GM19372 (cell line): ENCODE data around the gene ACTN4.

Experiments used
- ATAC-seq: cut with Tn5 transposase; IDR thresholded peaks from one replicate; pipeline ENCODE4 v1.9.1; 2021; ENCODE audit warnings: mild to moderate bottlenecking, low read depth, moderate library complexity; ENCODE audit not compliant: unreplicated experiment

ACTN4 gene

GRCh38 chr19:38721496-38721895, 74.0 kb downstream of the ACTN4 start:
- no peak for ATAC-seq

DNA sequence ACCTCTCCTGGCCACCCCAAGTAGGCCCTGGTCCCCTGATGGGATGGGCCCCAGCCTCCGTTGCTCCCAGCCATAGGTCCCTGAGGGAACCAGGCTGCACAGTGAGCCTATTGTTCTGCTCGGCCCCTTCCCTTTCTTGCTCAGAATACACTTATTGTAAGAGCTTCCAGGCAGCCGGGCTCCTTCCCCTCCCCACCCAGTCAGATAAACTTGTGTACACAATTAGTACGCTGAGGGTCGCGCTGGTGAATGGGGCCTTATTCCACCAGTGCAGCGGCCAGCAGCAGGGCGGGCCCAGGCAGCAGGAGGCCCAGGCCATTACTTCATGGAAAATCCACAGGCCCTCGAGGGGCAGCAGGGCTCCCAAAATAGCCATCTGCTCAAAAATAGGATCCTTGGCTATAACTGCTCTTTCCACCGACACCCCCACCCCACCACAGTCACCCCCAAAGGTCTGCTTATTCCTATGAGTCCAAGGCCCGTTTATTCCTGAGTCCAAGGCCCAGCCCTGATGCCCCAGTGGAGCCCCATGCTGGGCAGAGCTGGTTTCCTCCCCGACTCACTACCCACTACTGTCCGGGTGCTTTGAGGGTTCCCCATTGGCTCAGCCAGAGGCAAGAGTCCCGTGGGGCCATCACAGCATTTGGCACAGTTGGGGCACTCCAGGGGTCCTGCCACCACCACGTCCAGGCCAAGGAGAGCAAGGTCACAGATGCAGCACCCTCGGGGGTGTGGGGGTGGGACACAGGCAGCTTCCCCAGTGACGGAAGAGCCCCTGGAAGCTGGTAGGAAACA, 74.7 kb downstream of the ACTN4 start:
- ATAC-seq = no peak

- ATAC-seq = no peak
Measured at GRCh38 chr19:38722947-38723605, 75.6 kb downstream of the ACTN4 start.

DNA sequence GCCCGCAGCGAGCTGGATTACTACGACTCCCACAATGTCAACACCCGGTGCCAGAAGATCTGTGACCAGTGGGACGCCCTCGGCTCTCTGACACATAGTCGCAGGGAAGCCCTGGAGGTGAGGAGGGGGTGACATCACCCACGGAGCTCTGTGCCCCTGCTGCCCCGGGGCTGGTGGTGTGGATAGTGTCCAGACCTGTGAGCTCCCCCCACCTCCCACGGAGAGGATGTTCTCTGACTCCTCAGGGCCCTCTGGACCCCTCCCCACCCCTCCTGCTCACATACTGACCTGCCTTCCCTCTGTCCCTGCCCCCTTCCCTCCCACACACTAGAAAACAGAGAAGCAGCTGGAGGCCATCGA, 76.1 kb downstream of the ACTN4 start:
- no peak for ATAC-seq

DNA sequence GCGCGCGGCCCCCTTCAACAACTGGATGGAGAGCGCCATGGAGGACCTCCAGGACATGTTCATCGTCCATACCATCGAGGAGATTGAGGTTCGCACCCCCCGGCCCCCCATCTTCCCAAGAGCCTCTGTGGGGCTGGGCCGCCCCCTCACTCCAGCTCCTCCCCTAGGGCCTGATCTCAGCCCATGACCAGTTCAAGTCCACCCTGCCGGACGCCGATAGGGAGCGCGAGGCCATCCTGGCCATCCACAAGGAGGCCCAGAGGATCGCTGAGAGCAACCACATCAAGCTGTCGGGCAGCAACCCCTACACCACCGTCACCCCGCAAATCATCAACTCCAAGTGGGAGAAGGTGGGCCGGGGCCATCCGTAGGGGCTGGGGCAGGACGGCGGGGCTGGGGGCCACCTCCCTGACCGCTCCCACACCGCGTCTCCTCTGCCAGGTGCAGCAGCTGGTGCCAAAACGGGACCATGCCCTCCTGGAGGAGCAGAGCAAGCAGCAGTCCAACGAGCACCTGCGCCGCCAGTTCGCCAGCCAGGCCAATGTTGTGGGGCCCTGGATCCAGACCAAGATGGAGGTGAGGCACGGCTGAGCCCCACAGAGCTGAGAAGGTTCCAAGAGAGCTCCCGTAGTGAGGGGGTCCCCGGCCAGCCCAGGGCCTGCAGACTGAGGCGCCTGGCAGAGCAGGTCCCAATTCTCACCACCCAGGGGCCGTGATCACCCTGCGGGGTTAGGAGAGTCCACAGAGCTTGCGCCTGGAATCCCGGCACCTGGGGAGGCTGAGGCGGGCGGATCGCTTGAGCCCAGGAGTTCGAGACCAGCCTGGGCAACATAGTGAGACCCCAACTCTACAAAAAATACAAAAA, 76.8 kb downstream of the ACTN4 start:
- ATAC-seq = no peak

DNA sequence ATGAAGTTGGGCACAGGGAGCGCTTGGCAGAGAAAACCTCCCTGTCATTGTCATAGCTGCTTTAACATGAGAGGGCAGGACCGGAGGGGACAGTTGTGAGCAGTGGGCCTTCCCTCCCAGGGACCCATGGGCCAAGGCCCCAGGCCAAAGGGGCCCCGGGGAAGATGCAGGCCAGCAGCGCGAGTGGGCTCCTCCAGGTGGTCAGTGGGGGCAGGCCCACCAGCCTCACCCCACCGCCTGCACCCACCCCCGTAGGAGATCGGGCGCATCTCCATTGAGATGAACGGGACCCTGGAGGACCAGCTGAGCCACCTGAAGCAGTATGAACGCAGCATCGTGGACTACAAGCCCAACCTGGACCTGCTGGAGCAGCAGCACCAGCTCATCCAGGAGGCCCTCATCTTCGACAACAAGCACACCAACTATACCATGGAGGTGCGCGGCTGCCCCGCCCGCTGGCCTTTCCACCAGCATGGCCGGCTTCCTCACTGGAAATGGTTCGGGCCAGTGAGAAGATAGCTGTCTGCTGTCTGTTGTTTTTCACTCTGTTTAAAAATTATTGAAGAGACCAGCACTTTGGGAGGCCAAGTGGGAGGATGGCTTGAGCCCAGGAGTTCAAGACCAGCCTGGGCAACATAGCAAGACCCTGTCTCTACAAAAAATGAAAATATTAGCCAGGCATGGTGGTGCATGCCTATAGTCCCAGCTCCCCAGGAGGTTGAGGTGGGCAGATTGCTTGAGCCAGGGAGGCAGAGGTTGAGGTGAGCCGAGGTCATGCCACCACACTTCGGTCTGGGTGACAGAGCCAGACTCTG, 78.2 kb downstream of the ACTN4 start:
- no peak for ATAC-seq

GRCh38 chr19:38726284-38726673, 78.8 kb downstream of the ACTN4 start:
- ATAC-seq = no peak

DNA sequence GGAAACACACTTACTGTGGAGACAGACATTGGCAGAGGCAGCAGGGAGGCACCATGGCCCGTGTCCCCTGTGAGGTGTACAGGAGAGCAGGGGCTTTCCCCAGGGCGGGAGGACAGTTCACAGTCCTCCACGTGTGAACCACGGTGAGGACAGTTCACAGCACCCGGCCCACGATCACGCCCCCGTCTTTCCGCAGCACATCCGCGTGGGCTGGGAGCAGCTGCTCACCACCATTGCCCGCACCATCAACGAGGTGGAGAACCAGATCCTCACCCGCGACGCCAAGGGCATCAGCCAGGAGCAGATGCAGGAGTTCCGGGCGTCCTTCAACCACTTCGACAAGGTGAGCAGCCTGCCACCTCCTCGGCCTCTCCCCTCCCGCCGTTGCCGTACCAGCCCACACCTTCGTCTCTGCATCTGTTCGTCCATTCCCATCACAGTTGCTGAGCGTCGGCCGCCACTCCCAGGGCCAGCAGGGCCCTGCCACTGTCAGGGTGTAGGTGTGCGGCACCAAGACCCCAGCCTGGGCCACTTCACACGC, 79.4 kb downstream of the ACTN4 start:
- ATAC-seq = no peak

- no peak for ATAC-seq
Measured at GRCh38 chr19:38727306-38727867, 79.9 kb downstream of the ACTN4 start.

DNA sequence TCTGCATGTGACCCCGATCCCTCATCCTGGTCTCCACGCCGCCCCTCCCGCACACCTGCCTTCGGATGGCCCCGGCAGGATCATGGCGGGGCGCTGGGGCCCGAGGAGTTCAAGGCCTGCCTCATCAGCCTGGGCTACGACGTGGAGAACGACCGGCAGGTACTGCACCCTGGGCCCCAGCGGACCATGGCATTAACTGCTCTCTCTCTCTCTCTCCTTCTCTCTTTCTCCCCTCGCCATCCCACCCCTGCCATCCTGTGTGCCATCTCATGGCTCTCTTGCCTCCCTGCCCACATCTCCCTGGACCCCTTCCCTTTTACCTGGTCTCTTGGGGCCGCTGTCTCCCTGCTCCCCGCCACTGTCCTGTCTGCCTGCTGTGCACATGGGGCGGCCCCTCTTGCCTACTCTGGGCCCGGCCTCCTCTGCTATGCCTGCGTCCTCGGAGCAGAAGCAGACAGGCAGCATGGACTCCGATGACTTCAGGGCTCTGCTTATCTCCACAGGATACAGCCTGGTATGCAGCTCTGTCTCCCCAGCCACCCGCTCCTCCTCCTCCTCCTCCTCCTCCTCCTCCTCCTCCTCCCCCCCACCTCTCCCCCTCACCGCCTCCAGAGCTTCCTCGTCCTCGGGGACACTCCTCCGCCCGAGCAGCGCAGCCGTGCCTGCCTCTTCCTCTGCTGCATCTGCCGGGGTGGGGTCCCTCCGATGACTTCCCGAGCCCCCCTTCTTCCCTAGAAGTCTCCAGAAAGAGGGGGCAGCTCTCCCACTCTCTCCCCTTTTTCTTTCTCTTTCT, 80.6 kb downstream of the ACTN4 start:
- no peak for ATAC-seq

DNA sequence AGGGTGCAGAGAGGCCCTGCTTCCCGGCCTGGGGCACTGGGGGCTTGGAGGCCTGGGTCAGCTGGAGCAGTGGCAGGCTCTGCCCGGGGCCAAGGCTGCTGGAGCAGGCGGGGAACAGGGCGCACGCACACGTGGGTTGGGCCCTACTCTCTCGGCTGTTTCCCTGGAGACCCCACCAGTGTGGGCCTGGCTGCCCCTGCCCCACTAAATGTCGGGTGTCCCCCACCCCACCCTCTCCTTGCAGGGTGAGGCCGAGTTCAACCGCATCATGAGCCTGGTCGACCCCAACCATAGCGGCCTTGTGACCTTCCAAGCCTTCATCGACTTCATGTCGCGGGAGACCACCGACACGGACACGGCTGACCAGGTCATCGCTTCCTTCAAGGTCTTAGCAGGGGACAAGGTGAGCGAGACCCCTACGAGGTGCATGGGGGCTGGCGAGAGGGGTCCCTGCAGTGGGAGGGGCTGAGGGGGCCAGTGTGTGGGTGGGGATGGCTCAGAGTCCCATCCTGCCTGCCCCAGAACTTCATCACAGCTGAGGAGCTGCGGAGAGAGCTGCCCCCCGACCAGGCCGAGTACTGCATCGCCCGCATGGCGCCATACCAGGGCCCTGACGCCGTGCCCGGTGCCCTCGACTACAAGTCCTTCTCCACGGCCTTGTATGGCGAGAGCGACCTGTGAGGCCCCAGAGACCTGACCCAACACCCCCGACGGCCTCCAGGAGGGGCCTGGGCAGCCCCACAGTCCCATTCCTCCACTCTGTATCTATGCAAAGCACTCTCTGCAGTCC, 81.5 kb downstream of the ACTN4 start:
- ATAC-seq = no peak

GRCh38 chr19:38729653-38730469, 82.4 kb downstream of the ACTN4 start:
- ATAC-seq = no peak

DNA sequence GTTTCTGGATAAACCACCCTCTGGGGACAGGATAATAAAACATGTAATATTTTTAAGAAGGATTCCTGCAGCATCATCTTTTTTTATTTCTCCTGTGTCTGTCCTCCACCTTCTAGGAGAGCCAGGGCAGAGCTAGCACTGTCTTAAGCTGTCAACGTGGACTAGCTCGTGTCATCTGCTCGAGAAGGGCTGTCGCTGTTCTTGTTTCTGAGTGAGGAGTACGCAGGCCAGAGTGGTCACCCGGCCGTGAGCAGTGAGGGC, 83.0 kb downstream of the ACTN4 start:
- ATAC-seq = no peak

- ATAC-seq = no peak
Measured at GRCh38 chr19:38730731-38731589, 83.5 kb downstream of the ACTN4 start.

DNA sequence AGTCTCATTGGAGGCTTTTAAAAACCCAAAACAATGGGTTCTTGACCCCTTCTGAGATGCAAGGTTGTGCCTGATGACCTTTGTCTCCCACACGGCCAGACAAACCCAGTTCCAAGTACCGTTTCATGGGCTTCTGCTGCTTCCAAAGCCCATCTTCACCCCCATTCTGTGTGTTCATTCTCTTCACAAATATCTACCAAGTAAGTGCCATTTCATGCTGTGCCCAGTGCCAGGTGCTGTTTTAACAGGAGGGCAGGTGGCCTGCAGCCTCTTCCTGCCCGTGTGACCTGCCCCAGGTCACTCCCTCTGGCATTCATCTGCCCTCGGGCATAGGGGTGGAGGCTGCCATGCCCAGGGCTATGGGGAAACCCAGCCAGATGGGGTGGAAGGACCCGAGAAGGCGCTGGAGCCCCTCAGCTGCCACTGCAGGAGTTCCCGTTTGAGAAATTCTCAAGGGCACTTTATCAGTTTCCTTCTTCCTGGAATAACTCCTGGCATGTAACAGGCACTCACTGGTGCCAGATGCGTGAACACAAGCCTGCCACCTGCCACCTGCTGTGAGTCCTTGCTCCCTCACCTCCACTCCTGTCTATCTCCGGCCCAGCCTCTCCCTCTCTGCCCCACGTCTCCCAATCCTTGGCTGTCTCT, 84.3 kb downstream of the ACTN4 start:
- ATAC-seq = no peak

GRCh38 chr19:38733241-38733492, 85.7 kb downstream of the ACTN4 start:
- ATAC-seq = no peak
